Measurements from ENCODE around the gene ACOT13.
"Not testable (repeated sequence)": the region's sequence is repeated elsewhere in the genome, so short reads cannot be mapped to it uniquely, and the experiment has no call there.

- TF ChIP-seq EZH2phosphoT487 (IDR thresholded peaks at IDR 0.05; ENCODE audit: borderline replicate concordance); CTCF (IDR thresholded peaks at IDR 0.05 in 2 of 3, conservative IDR thresholded peaks at IDR 0.05 in 1 of 3; ENCODE audit: borderline replicate concordance in 1 of 3, insufficient read depth in 1 of 3, low read depth in 2 of 3, low read length in 2 of 3); ZBTB33 (IDR thresholded peaks at IDR 0.05; ENCODE audit: extremely low read depth, insufficient replicate concordance, low read length): not testable (repeated sequence)
Measured at GRCh38 chr6:24640631-24641030, 26.2 kb upstream of the ACOT13 start.
